ENCODE results near the gene CCNT1.

DNA sequence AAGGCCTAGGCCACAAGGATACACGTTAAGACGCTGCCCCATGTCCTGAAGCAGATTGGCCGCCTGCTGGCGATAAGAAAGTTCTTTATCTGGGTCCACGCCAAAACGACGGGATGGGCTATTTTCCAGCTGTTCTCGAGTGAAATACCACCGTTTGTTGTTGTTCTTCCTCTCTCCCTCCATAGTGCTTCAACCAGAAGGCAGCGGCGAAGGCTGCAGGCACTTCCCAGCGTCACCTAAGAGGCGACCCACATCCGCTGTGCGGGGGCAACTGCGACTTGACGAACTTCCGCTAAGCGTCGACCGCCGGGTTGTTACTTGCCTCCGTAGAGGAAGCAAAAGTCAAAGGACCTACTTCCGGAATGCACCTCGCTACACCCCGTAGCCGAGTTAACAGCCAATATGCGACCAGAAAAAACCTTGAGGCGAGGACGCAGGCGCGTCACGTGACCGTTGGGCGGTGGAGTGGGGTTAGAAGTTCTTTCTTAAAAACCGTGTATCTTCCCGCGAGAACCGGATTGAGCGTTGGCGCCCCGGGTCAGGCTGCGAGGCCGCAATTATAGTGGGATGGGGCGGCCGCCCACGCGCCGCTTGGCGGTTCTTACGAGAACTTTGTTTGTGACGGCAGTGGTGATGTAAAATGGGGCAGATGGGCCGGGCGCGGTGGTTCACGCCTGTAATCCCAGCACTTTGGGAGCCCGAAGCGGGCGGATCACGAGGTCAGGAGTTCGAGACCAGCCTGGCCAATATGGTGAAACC, at the start of gene CCNT1:
- TF ChIP-seq, protein P1, sequence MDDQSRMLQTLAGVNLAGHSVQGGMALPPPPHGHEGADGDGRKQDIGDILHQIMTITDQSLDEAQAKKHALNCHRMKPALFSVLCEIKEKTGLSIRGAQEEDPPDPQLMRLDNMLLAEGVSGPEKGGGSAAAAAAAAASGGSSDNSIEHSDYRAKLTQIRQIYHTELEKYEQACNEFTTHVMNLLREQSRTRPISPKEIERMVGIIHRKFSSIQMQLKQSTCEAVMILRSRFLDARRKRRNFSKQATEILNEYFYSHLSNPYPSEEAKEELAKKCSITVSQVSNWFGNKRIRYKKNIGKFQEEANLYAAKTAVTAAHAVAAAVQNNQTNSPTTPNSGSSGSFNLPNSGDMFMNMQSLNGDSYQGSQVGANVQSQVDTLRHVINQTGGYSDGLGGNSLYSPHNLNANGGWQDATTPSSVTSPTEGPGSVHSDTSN (IDR thresholded peaks at IDR 0.05) = 0 out of 2 replicates have a peak, but pooled peaks have one; percentile 17
- TF ChIP-seq, protein P2, sequence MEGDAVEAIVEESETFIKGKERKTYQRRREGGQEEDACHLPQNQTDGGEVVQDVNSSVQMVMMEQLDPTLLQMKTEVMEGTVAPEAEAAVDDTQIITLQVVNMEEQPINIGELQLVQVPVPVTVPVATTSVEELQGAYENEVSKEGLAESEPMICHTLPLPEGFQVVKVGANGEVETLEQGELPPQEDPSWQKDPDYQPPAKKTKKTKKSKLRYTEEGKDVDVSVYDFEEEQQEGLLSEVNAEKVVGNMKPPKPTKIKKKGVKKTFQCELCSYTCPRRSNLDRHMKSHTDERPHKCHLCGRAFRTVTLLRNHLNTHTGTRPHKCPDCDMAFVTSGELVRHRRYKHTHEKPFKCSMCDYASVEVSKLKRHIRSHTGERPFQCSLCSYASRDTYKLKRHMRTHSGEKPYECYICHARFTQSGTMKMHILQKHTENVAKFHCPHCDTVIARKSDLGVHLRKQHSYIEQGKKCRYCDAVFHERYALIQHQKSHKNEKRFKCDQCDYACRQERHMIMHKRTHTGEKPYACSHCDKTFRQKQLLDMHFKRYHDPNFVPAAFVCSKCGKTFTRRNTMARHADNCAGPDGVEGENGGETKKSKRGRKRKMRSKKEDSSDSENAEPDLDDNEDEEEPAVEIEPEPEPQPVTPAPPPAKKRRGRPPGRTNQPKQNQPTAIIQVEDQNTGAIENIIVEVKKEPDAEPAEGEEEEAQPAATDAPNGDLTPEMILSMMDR (IDR thresholded peaks at IDR 0.05) = no peak
- TF ChIP-seq MAX (IDR thresholded peaks at IDR 0.05) (peak; percentile 92), POLR2AphosphoS2 (conservative IDR thresholded peaks at IDR 0.05; ENCODE audit: low read length) (no peak)

All from A549 (cell line).